ENCODE measurements around the gene MAP2.

GRCh38 chr2:209473930-209474419 lies 50.1 kb downstream of the MAP2 start:
- TF ChIP-seq CTCF (conservative IDR thresholded peaks at IDR 0.05 in 1 of 2, IDR thresholded peaks at IDR 0.05 in 1 of 2; ENCODE audit: extremely low read depth in 1 of 2, insufficient read depth in 1 of 2, low read depth in 1 of 2, low read length in 2 of 2) (no peak), EZH2 (IDR thresholded peaks at IDR 0.05; ENCODE audit: borderline replicate concordance, low read length) (no peak)
